ENCODE data around the gene MBD1. TPM values are rescaled to one million over a fixed set of nuclear protein-coding genes. Genes with fewer than 3 reads are reported as not detected.

The MBD1 gene
- total and polyA plus RNA-seq, 2 of the 13 experiments (the other 11 are each of a cell fraction or from before 2014, with no cell fraction given) = 25.5 to 28.6 TPM

GRCh38 chr18:50299626-50300388, 18.5 kb upstream of the MBD1 start:
- ChIA-PET CTCF (ENCODE audit: low intra/inter-chr PET ratio, low total read pairs) (no interaction called here), POLR2A (no interaction called here)
- H3K9ac ChIP-seq (ENCODE audit: insufficient read depth, low read depth, low read length) = no peak overlapping the region
- intact Hi-C loops (cut with micrococcal nuclease; ENCODE audit: unreplicated experiment) = no loop called here
- in situ Hi-C loops (cut with HindIII; ENCODE audit: extremely low pct_ligation_motif_present, low pct_unique_long_range_greater_than_20kb) = no loop called here
- peaks cover 2 to 11% of the 10 kb centered on the region in 2 experiments; a peak in 3 of 5 replicates for H3K27me3 ChIP-seq (ENCODE audit: control insufficient read depth in 1 of 2, insufficient read depth in 2 of 2, low read length in 2 of 2)
- no peak for DNase-seq (ENCODE audit: low spot score)
- no peaks in the 10 kb centered on the region for H3K36me3 ChIP-seq (replicated peaks in 1 of 2; ENCODE audit: control insufficient read depth in 1 of 2, insufficient read depth in 2 of 2, low read length in 2 of 2)
- 8% methylated on average over 7 of the region's 7 CpGs for WGBS (ENCODE audit: low lambda C conversion rate)
- H3K4me2 ChIP-seq (ENCODE audit: low read depth, low read length) = no peak overlapping the region
- no peak overlapping the region for H3K27ac ChIP-seq (ENCODE audit: extremely low read length, insufficient read depth, low read length)
- BruUV-seq (replicated peaks) = no TSS peak
- H3K4me1 ChIP-seq (ENCODE audit: insufficient read depth, low read length) = no peaks in the 10 kb centered on the region
- no peak for FAIRE-seq
- no peaks in the 10 kb centered on the region for H4K20me1 ChIP-seq (ENCODE audit: insufficient read depth, low read length)
- no peaks in the 10 kb centered on the region for H3K79me2 ChIP-seq (ENCODE audit: insufficient read depth, low read length)
- ATAC-seq = no peak
- H3K9me3 ChIP-seq (ENCODE audit: low read length) = no peaks in the 10 kb centered on the region
- H2AFZ ChIP-seq (ENCODE audit: low read length) = no peak overlapping the region
- no peak overlapping the region for H3K4me3 ChIP-seq (replicated peaks in 1 of 3; ENCODE audit: insufficient read depth in 1 of 3, low read depth in 2 of 3, low read length in 3 of 3)
- TF ChIP-seq ZNF639 (CRISPR knock-in tag; conservative IDR thresholded peaks at IDR 0.05) = no peak
- no peak for TF ChIP-seq ZNF75D (CRISPR knock-in tag; IDR thresholded peaks at IDR 0.05; ENCODE audit: borderline replicate concordance)
- no peak for TF ChIP-seq CTCF (CRISPR knock-in tag; IDR thresholded peaks at IDR 0.05)
- no peak for TF ChIP-seq E2F1 (CRISPR knock-in tag; IDR thresholded peaks at IDR 0.05)
- no peak for TF ChIP-seq NR2F2 (IDR thresholded peaks at IDR 0.05; ENCODE audit: borderline replicate concordance, low read depth)
- TF ChIP-seq ZNF557 (CRISPR knock-in tag; IDR thresholded peaks at IDR 0.05) = no peak
- TF ChIP-seq ZSCAN25 (CRISPR knock-in tag; IDR thresholded peaks at IDR 0.05) = no peak
- TF ChIP-seq MAZ (IDR thresholded peaks at IDR 0.05; ENCODE audit: borderline replicate concordance, low read depth, low read length) = no peak
- TF ChIP-seq MAZ (CRISPR knock-in tag; IDR thresholded peaks at IDR 0.05; ENCODE audit: low read depth) = no peak
- TF ChIP-seq NBN (conservative IDR thresholded peaks at IDR 0.05) = no peak
- TF ChIP-seq KLF12 (CRISPR knock-in tag; IDR thresholded peaks at IDR 0.05; ENCODE audit: borderline replicate concordance) = no peak
- TF ChIP-seq HOXD1 (CRISPR knock-in tag; IDR thresholded peaks at IDR 0.05) = no peak
- TF ChIP-seq ADNP (CRISPR knock-in tag; IDR thresholded peaks at IDR 0.05) = no peak
- no peak for TF ChIP-seq HBP1 (CRISPR knock-in tag; IDR thresholded peaks at IDR 0.05; ENCODE audit: low read depth)
- TF ChIP-seq GPBP1L1 (CRISPR knock-in tag; IDR thresholded peaks at IDR 0.05) = no peak
- no peak for TF ChIP-seq HNRNPUL1 (IDR thresholded peaks at IDR 0.05; ENCODE audit: low read depth, low read length)
- no peak for TF ChIP-seq RARA (CRISPR knock-in tag; IDR thresholded peaks at IDR 0.05)
- no peak for TF ChIP-seq ZNF775 (CRISPR knock-in tag; IDR thresholded peaks at IDR 0.05; ENCODE audit: borderline replicate concordance)
- no peak for TF ChIP-seq KDM5A (IDR thresholded peaks at IDR 0.05; ENCODE audit: borderline replicate concordance, low read length)

Measured in HepG2 (cell line).